Stimulated activated naive CD8-positive, alpha-beta T cell treated with anti-CD3 and anti-CD28 coated beads, Interleukin-15, Interleukin-2, amounts not matched to agents 100 U/mL and 50 U/mL, for 24 hours (primary cell): ENCODE data around the gene ZNRF3.
"Not testable (repeated sequence)": the region's sequence is repeated elsewhere in the genome, so short reads cannot be mapped to it uniquely, and the experiment has no call there.

Source experiments
- ATAC-seq: fragments of 150-1000 bp; cut with Tn5 transposase; one replicate; pipeline ENCODE4 v1.10.0; 2021
- DNase-seq: peaks from one replicate; pipeline ENCODE4 v3.0.0; 2021

Gene ZNRF3

GRCh38 chr22:28931844-28932567 is 48.6 kb downstream of the ZNRF3 start:
- ATAC-seq (no peak), DNase-seq (no peak)

- DNase-seq = no peak
Observed at GRCh38 chr22:28933321-28933720, 49.9 kb downstream of the ZNRF3 start.

GRCh38 chr22:28934026-28934425 is 50.7 kb downstream of the ZNRF3 start:
- ATAC-seq (no peak), DNase-seq (no peak)

More at GRCh38 chr22:28933321-28933720, 49.9 kb downstream of the ZNRF3 start:
- ATAC-seq = no peak

- ATAC-seq (no peak), DNase-seq (no peak)
Observed at GRCh38 chr22:28935140-28935539, 51.8 kb downstream of the ZNRF3 start.

GRCh38 chr22:28935713-28936112 is 52.3 kb downstream of the ZNRF3 start:
- DNase-seq (no peak), ATAC-seq (no peak)

- DNase-seq (no peak), ATAC-seq (no peak)
Observed at GRCh38 chr22:28936200-28936599, 52.8 kb downstream of the ZNRF3 start.

GRCh38 chr22:28937206-28938025 is 54.0 kb downstream of the ZNRF3 start:
- no peak for DNase-seq
- no peak for ATAC-seq

GRCh38 chr22:28938286-28938833 is 55.0 kb downstream of the ZNRF3 start:
- ATAC-seq (no peak), DNase-seq (no peak)

- ATAC-seq = no peak
Observed at GRCh38 chr22:28939394-28939793, 56.0 kb downstream of the ZNRF3 start.

GRCh38 chr22:28939932-28940331 is 56.6 kb downstream of the ZNRF3 start:
- ATAC-seq (no peak), DNase-seq (no peak)

More at GRCh38 chr22:28939394-28939793, 56.0 kb downstream of the ZNRF3 start:
- DNase-seq = no peak

- no peak for ATAC-seq
Observed at GRCh38 chr22:28940441-28940840, 57.1 kb downstream of the ZNRF3 start.

GRCh38 chr22:28942333-28942732 is 59.0 kb downstream of the ZNRF3 start:
- DNase-seq (no peak), ATAC-seq (no peak)

More at GRCh38 chr22:28940441-28940840, 57.1 kb downstream of the ZNRF3 start:
- DNase-seq = no peak

GRCh38 chr22:28942801-28943500 is 59.6 kb downstream of the ZNRF3 start:
- DNase-seq (no peak), ATAC-seq (no peak)

GRCh38 chr22:28943501-28943879 is 60.1 kb downstream of the ZNRF3 start:
- DNase-seq (no peak), ATAC-seq (no peak)

- ATAC-seq = no peak
Observed at GRCh38 chr22:28947125-28947524, 63.8 kb downstream of the ZNRF3 start.

GRCh38 chr22:28948424-28948823 is 65.1 kb downstream of the ZNRF3 start:
- DNase-seq = no peak
- ATAC-seq = no peak

More at GRCh38 chr22:28947125-28947524, 63.8 kb downstream of the ZNRF3 start:
- DNase-seq = no peak

- not testable (repeated sequence) for ATAC-seq, DNase-seq
Observed at GRCh38 chr22:28948860-28949551, 65.6 kb downstream of the ZNRF3 start.

GRCh38 chr22:28949788-28950187 is 66.4 kb downstream of the ZNRF3 start:
- no peak for DNase-seq
- no peak for ATAC-seq

- DNase-seq (no peak), ATAC-seq (no peak)
Observed at GRCh38 chr22:28950617-28951411, 67.4 kb downstream of the ZNRF3 start.

- ATAC-seq = no peak
- DNase-seq = no peak
Observed at GRCh38 chr22:28951530-28951929, 68.2 kb downstream of the ZNRF3 start.

- ATAC-seq (no peak), DNase-seq (no peak)
Observed at GRCh38 chr22:28951969-28952521, 68.7 kb downstream of the ZNRF3 start.
